K562 (cell line): Measurements from ENCODE around the gene SLC35B1. TPM values are rescaled to one million over a fixed set of nuclear protein-coding genes. Genes with fewer than 3 reads are reported as not detected.

ENCODE experiments used
- CCNT2 ChIP-seq: IDR thresholded peaks from 2 replicates; pipeline ENCODE4 v1.6.1; 2011; ENCODE audit warnings: borderline replicate concordance, low read depth, mild to moderate bottlenecking, moderate library complexity, mixed read lengths, low read length; ENCODE audit not compliant: insufficient read length; ENCODE audit errors: extremely low read depth
- CHD1 ChIP-seq: fragments of 200-600 bp; sonication (generic); IDR thresholded peaks from one replicate; pipeline ENCODE4 v1.6.1; 2012; ENCODE audit warnings: mild to moderate bottlenecking, moderate library complexity, low read length, inconsistent platforms
- CHD7 ChIP-seq: fragments of 200-600 bp; sonication (generic); IDR thresholded peaks from one replicate; pipeline ENCODE4 v1.6.1; 2012; ENCODE audit warnings: mild to moderate bottlenecking, low read depth, low read length, inconsistent platforms
- CLOCK ChIP-seq: fragments of 250-450 bp; sonication (Bioruptor Pico); IDR thresholded peaks from 2 replicates; pipeline ENCODE4 v1.4.0; 2020; ENCODE audit warnings: mild to moderate bottlenecking, moderate library complexity, borderline replicate concordance
- HDAC2 ChIP-seq: fragments of 450-650 bp; IDR thresholded peaks from 2 replicates; pipeline ENCODE4 v1.6.1; 2016; ENCODE audit warnings: mild to moderate bottlenecking
- RB1 ChIP-seq: fragments of 450-650 bp; IDR thresholded peaks from 2 replicates; pipeline ENCODE4 v1.6.1; 2017; ENCODE audit warnings: low read depth, mild to moderate bottlenecking
- ZNF280A ChIP-seq: fragments of 450-650 bp; IDR thresholded peaks from 2 replicates; pipeline ENCODE4 v1.6.1; 2018; ENCODE audit warnings: mild to moderate bottlenecking, low read depth; ENCODE audit not compliant: partially characterized antibody
- ZNF551 ChIP-seq: fragments of 250-450 bp; sonication (Bioruptor Pico); IDR thresholded peaks from 2 replicates; pipeline ENCODE4 v1.5.0; 2021; ENCODE audit warnings: mild to moderate bottlenecking, moderate library complexity
- polyA plus RNA-seq, 8 experiments: library from polyadenylated mRNA; depleted of rRNA in 4 of 8; stranded (reverse) in 5 of 8; unstranded in 3 of 8; fragments of >200 nt; fragmentation: Nextera tagmentation in 2 of 8; fragmentation: Illumina TruSeq in 1 of 8; extraction: Ambion mirVana in 2 of 8; extraction: Trizol in 1 of 8; gene quantifications; 2 replicates each; pipeline versions ENCODE4 v1.2.1 to v1.2.3, GENCODE V29; 2011 to 2014; ENCODE audit warnings: inconsistent platforms in 1 of 8, missing spikeins in 1 of 8
- total RNA-seq, 7 experiments: library from RNA; depleted of rRNA in 6 of 7; stranded (reverse); fragments of >200 nt in 6 of 7; fragmentation: Illumina TruSeq in 2 of 7; extraction: Trizol in 2 of 7; gene quantifications; 2 replicates each; pipeline versions ENCODE4 v1.2.1 to v1.2.3, GENCODE V29; 2011 to 2021; ENCODE audit warnings: low replicate concordance in 1 of 7
- TF ChIP-seq, protein P1 (sequence below): sonication (generic); formaldehyde crosslinking; IDR thresholded peaks from 2 replicates; pipeline ENCODE4 v1.8.0; 2022; ENCODE audit warnings: mild to moderate bottlenecking, missing genetic modification reagents

SLC35B1 gene
- total and polyA plus RNA-seq, 9 of the 15 experiments (the other 6 are each of a cell fraction or from before 2014, with no cell fraction given) = 51.4 to 87.9 (median 66.3) TPM

- TF ChIP-seq ZNF280A (no peak), CLOCK (no peak), CHD1 (no peak), CCNT2 (peak; percentile 41), CHD7 (no peak), HDAC2 (peak; percentile 74), RB1 (no peak), ZNF551 (CRISPR knock-in tag) (no peak)
- TF ChIP-seq, protein P1, sequence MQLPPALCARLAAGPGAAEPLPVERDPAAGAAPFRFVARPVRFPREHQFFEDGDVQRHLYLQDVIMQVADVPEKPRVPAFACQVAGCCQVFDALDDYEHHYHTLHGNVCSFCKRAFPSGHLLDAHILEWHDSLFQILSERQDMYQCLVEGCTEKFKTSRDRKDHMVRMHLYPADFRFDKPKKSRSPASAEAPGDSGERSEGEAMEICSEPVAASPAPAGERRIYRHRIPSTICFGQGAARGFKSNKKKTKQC (CRISPR knock-in tag) = no peak
Measured at GRCh38 chr17:49742166-49742638, 34.4 kb upstream of the SLC35B1 start (continued).
